H9 (cell line): ENCODE data around the gene CCNL1. TPM values are rescaled to one million over a fixed set of nuclear protein-coding genes. Genes with fewer than 3 reads are reported as not detected.

Source experiments
- DNase-seq: peaks from one replicate; pipeline ENCODE4 v3.0.0-alpha.2; 2017
- H2AFZ ChIP-seq: one replicate; pipeline ENCODE4 v1.6.1; 2013; ENCODE audit warnings: mild to moderate bottlenecking, low read length, control low read depth, moderate library complexity
- H2AK5ac ChIP-seq: 2 replicates; pipeline ENCODE4 v1.6.1; 2013; ENCODE audit warnings: low read length, control low read depth, mixed read lengths; ENCODE audit not compliant: insufficient read length
- H2BK120ac ChIP-seq: one replicate; pipeline ENCODE4 v1.6.1; 2013; ENCODE audit warnings: low read depth, mild to moderate bottlenecking, low read length, control low read depth, inconsistent platforms; ENCODE audit not compliant: poor library complexity, severe bottlenecking
- H2BK12ac ChIP-seq: 2 replicates; pipeline ENCODE4 v1.6.1; 2013; ENCODE audit warnings: low read length, control low read depth, mixed read lengths, low read depth; ENCODE audit not compliant: insufficient read length
- H2BK15ac ChIP-seq: 2 replicates; pipeline ENCODE4 v1.6.1; 2013; ENCODE audit warnings: low read depth, low read length, control low read depth
- H2BK20ac ChIP-seq: one replicate; pipeline ENCODE4 v1.6.1; 2013; ENCODE audit warnings: low read depth, mild to moderate bottlenecking, low read length, control low read depth, inconsistent platforms; ENCODE audit not compliant: poor library complexity, severe bottlenecking
- H2BK5ac ChIP-seq: 2 replicates; pipeline ENCODE4 v1.6.1; 2013; ENCODE audit warnings: low read length, control low read depth, mixed read lengths; ENCODE audit not compliant: insufficient read length
- H3K14ac ChIP-seq: 2 replicates; pipeline ENCODE4 v1.6.1; 2013; ENCODE audit warnings: low read length, control low read depth; ENCODE audit not compliant: insufficient read depth
- H3K18ac ChIP-seq: 2 replicates; pipeline ENCODE4 v1.6.1; 2013; ENCODE audit warnings: low read depth, mild to moderate bottlenecking, mixed read lengths, low read length, control low read depth; ENCODE audit not compliant: insufficient read length
- H3K23ac ChIP-seq: 2 replicates; pipeline ENCODE4 v1.6.1; 2013; ENCODE audit warnings: low read length, control low read depth, mixed read lengths, low read depth; ENCODE audit not compliant: insufficient read length
- H3K23me2 ChIP-seq: 2 replicates; pipeline ENCODE4 v1.6.1; 2013; ENCODE audit warnings: low read depth, mild to moderate bottlenecking, mixed read lengths, low read length, control low read depth; ENCODE audit not compliant: insufficient read length, poor library complexity, severe bottlenecking
- H3K27ac ChIP-seq: 2 replicates; pipeline ENCODE4 v1.5.1; 2013; ENCODE audit warnings: low read length, control low read depth, mixed read lengths, low read depth; ENCODE audit not compliant: insufficient read length
- H3K27me3 ChIP-seq: 2 replicates; pipeline ENCODE4 v1.6.1; 2013; ENCODE audit warnings: low read length, control low read depth, inconsistent platforms; ENCODE audit not compliant: insufficient read depth
- H3K4ac ChIP-seq: 2 replicates; pipeline ENCODE4 v1.6.1; 2013; ENCODE audit warnings: low read depth, mild to moderate bottlenecking, control low read depth, inconsistent platforms, low read length, moderate library complexity
- H3K4me1 ChIP-seq: 2 replicates; pipeline ENCODE4 v1.6.1; 2013; ENCODE audit warnings: low read length, control low read depth, inconsistent platforms; ENCODE audit not compliant: insufficient read depth
- H3K4me2 ChIP-seq: 2 replicates; pipeline ENCODE4 v1.6.1; 2013; ENCODE audit warnings: low read length, control low read depth, mixed read lengths; ENCODE audit not compliant: insufficient read length, insufficient read depth
- H3K56ac ChIP-seq: 2 replicates; pipeline ENCODE4 v1.6.1; 2013; ENCODE audit warnings: low read depth, mild to moderate bottlenecking, mixed read lengths, low read length, control low read depth; ENCODE audit not compliant: insufficient read length
- H3K79me1 ChIP-seq: 2 replicates; pipeline ENCODE4 v1.6.1; 2013; ENCODE audit warnings: low read depth, mild to moderate bottlenecking, moderate library complexity, low read length, control low read depth, inconsistent platforms; ENCODE audit not compliant: insufficient read depth, poor library complexity, severe bottlenecking
- H3K79me2 ChIP-seq: 2 replicates; pipeline ENCODE4 v1.6.1; 2013; ENCODE audit warnings: low read length, control low read depth, inconsistent platforms; ENCODE audit not compliant: insufficient read depth
- H3K9ac ChIP-seq: 2 replicates; pipeline ENCODE4 v1.6.1; 2013; ENCODE audit warnings: low read length, control low read depth, mixed read lengths; ENCODE audit not compliant: insufficient read length; ENCODE audit errors: extremely low read depth
- H3K9me3 ChIP-seq: one replicate; pipeline ENCODE4 v1.6.1; 2013; ENCODE audit warnings: low read depth, low read length, inconsistent platforms; ENCODE audit not compliant: control insufficient read depth
- H3T11ph ChIP-seq: one replicate; pipeline ENCODE4 v1.6.1; 2013; ENCODE audit warnings: mild to moderate bottlenecking, low read length, control low read depth, inconsistent platforms
- H4K20me1 ChIP-seq: one replicate; pipeline ENCODE4 v1.6.1; 2013; ENCODE audit not compliant: control insufficient read depth, insufficient read length, insufficient read depth
- H4K5ac ChIP-seq: 2 replicates; pipeline ENCODE4 v1.6.1; 2013; ENCODE audit warnings: low read depth, mild to moderate bottlenecking, mixed read lengths, low read length, control low read depth; ENCODE audit not compliant: insufficient read length
- H4K8ac ChIP-seq: replicated peaks from 2 replicates; pipeline ENCODE4 v1.6.1; 2013; ENCODE audit warnings: low read length, control low read depth, mixed read lengths, low read depth; ENCODE audit not compliant: insufficient read length
- H4K91ac ChIP-seq: 2 replicates; pipeline ENCODE4 v1.6.1; 2013; ENCODE audit warnings: low read depth, mild to moderate bottlenecking, moderate library complexity, mixed read lengths, low read length, control low read depth; ENCODE audit not compliant: insufficient read length
- H3K27ac Mint-ChIP-seq, 3 experiments: 2 replicates in 2 of 3; 3 replicates in 1 of 3; pipeline ENCODE4 v1.8.0; 2020 to 2021; ENCODE audit warnings: mixed read lengths in 3 of 3, mild to moderate bottlenecking in 1 of 3, moderate library complexity in 1 of 3
- H3K27me3 Mint-ChIP-seq: 2 replicates; pipeline ENCODE4 v1.8.0; 2021; ENCODE audit warnings: low read depth, mild to moderate bottlenecking, moderate library complexity, mixed read lengths
- H3K36me3 Mint-ChIP-seq, 3 experiments: 2 replicates in 2 of 3; 3 replicates in 1 of 3; pipeline ENCODE4 v1.8.0; 2020 to 2021; ENCODE audit warnings: low read depth in 3 of 3, mixed read lengths in 3 of 3; ENCODE audit not compliant: insufficient read depth in 1 of 3
- H3K4me1 Mint-ChIP-seq, 2 experiments: 2 replicates each; pipeline ENCODE4 v1.8.0; 2020; ENCODE audit warnings: mixed read lengths in 2 of 2
- H3K4me3 Mint-ChIP-seq, 2 experiments: 2 replicates in 1 of 2; 3 replicates in 1 of 2; pipeline ENCODE4 v1.8.0; 2020 to 2021; ENCODE audit warnings: mild to moderate bottlenecking in 2 of 2, mixed read lengths in 2 of 2, moderate library complexity in 1 of 2
- H3K9me3 Mint-ChIP-seq, 2 experiments: 2 replicates in 1 of 2; 3 replicates in 1 of 2; pipeline ENCODE4 v1.8.0; 2020; ENCODE audit warnings: mild to moderate bottlenecking in 2 of 2, mixed read lengths in 2 of 2, moderate library complexity in 1 of 2
- CTCF ChIP-seq: fragments of 200-600 bp; sonication (generic); conservative IDR thresholded peaks from 3 replicates; pipeline ENCODE4 v1.8.0; 2021; ENCODE audit warnings: antibody characterized with exemption, mild to moderate bottlenecking
- WGBS: extraction: QIAGEN DNeasy Blood & Tissue Kit; methylation state at CpG from one replicate; pipeline ENCODE4 v1.1.7; 2013; ENCODE audit warnings: missing lambda C conversion rate, low lambda C conversion rate, mixed read lengths; ENCODE audit not compliant: insufficient read length; ENCODE audit errors: extremely low coverage; 5-methylcytosine and 5-hydroxymethylcytosine counted together
- total RNA-seq: library from RNA; stranded (reverse); gene quantifications from 2 replicates; pipeline ENCODE4 v1.2.1, GENCODE V29; 2021

Gene CCNL1
- total RNA-seq, 1 experiment from 2014 or later: 103 TPM

GRCh38 chr3:157100608-157101396 is 59.1 kb downstream of the CCNL1 start:
- Histone ChIP-seq H4K5ac (no peak overlapping the region), H3K4ac (no peak overlapping the region), H3K23me2 (no peaks in the 10 kb centered on the region), H3K14ac (no peak overlapping the region), H4K91ac (no peak overlapping the region), H3K18ac (no peak overlapping the region), H3K79me1 (no peaks in the 10 kb centered on the region), H3K9me3 (no peaks in the 10 kb centered on the region), H4K20me1 (no peaks in the 10 kb centered on the region), H2BK12ac (no peak overlapping the region), H3T11ph (no peak overlapping the region), H3K79me2 (no peaks in the 10 kb centered on the region), H3K27me3 (no peaks in the 10 kb centered on the region), H3K27ac (no peak overlapping the region), H4K8ac (no peak overlapping the region), H2BK20ac (no peak overlapping the region), H2AK5ac (no peak overlapping the region), H2BK120ac (no peak overlapping the region), H3K4me2 (no peak overlapping the region), H3K9ac (no peak overlapping the region), H2AFZ (no peak overlapping the region), H3K4me1 (peaks cover 5% of the 10 kb centered on the region), H2BK5ac (no peak overlapping the region), H3K23ac (no peak overlapping the region), H2BK15ac (no peak overlapping the region), H3K56ac (no peak overlapping the region)
- H3K4me1 Mint-ChIP-seq: peaks cover 15 to 26% of the 10 kb centered on the region in 2 experiments
- peaks cover 6% of the 10 kb centered on the region for H3K27me3 Mint-ChIP-seq
- H3K27ac Mint-ChIP-seq: no peak overlapping the region
- H3K9me3 Mint-ChIP-seq: 0 out of 5 replicates have a peak, but pooled peaks cover 0 to 4% of the 10 kb centered on the region in 2 experiments
- no peak for TF ChIP-seq CTCF
- WGBS: no CpG with 5 or more reads among the region's 8 CpGs
- H3K4me3 Mint-ChIP-seq: no peak overlapping the region
- no peak for DNase-seq
- H3K36me3 Mint-ChIP-seq: no peaks in the 10 kb centered on the region
